IMR-90 (cell line): Measurements from ENCODE around the gene AFTPH. TPM values are rescaled to one million over a fixed set of nuclear protein-coding genes. Genes with fewer than 3 reads are reported as not detected.

Source experiments
- ATAC-seq: fragments of 200-7000 bp; cut with Tn5 transposase; 2 replicates; pipeline ENCODE4 v1.9.1; 2020; ENCODE audit warnings: low read depth, mild to moderate bottlenecking, moderate library complexity
- BruUV-seq: library from RNA; stranded (reverse); fragments of 400-500 nt; replicated peaks from 2 replicates; lab custom pipeline; 2021; lab: Mats Ljungman, UMichigan
- CTCF ChIA-PET: fragments of 300-600 bp; formaldehyde crosslinking; extraction: SDS; loops from one replicate; lab custom pipeline; 2021; ENCODE audit warnings: antibody characterized with exemption; lab: Yijun Ruan, JAX
- POLR2A ChIA-PET: fragments of 300-600 bp; sonication (Branson Sonifier 250); formaldehyde crosslinking; loops from one replicate; lab custom pipeline; 2022; ENCODE audit warnings: antibody characterized with exemption; ENCODE audit not compliant: unreplicated experiment; lab: Charles Lee
- DNase-seq: peaks from one replicate; pipeline ENCODE4 v3.0.0; 2013
- H2AFZ ChIP-seq: replicated peaks from 2 replicates; pipeline ENCODE3; 2013; ENCODE audit warnings: low read length, mild to moderate bottlenecking; ENCODE audit not compliant: poor library complexity
- H2AK5ac ChIP-seq: 2 replicates; pipeline ENCODE4 v1.6.1; 2013; ENCODE audit warnings: low read depth, low read length, inconsistent platforms
- H2AK9ac ChIP-seq: replicated peaks from 2 replicates; pipeline ENCODE3; 2013; ENCODE audit warnings: mild to moderate bottlenecking, low read depth, low read length, moderate library complexity; ENCODE audit not compliant: poor library complexity
- H2BK120ac ChIP-seq: 2 replicates; pipeline ENCODE4 v1.6.1; 2013; ENCODE audit warnings: low read depth, low read length, inconsistent platforms
- H2BK15ac ChIP-seq: 3 replicates; pipeline ENCODE4 v1.6.1; 2013; ENCODE audit warnings: low read depth, low read length, inconsistent platforms
- H2BK20ac ChIP-seq: 2 replicates; pipeline ENCODE4 v1.6.1; 2013; ENCODE audit warnings: low read depth, mild to moderate bottlenecking, inconsistent platforms, low read length, moderate library complexity
- H2BK5ac ChIP-seq: 2 replicates; pipeline ENCODE4 v1.6.1; 2013; ENCODE audit warnings: mild to moderate bottlenecking, low read depth, low read length, inconsistent platforms; ENCODE audit not compliant: poor library complexity, severe bottlenecking
- H3K14ac ChIP-seq: replicated peaks from 2 replicates; pipeline ENCODE4 v1.6.1; 2013; ENCODE audit warnings: low read depth, low read length, inconsistent platforms
- H3K18ac ChIP-seq: 2 replicates; pipeline ENCODE4 v1.6.1; 2013; ENCODE audit warnings: low read depth, low read length, control low read depth
- H3K23ac ChIP-seq: 2 replicates; pipeline ENCODE4 v1.6.1; 2013; ENCODE audit warnings: low read depth, low read length, inconsistent platforms
- H3K27ac ChIP-seq: 2 replicates; pipeline ENCODE4 v1.5.1; 2013; ENCODE audit warnings: mild to moderate bottlenecking, control low read depth, low read length; ENCODE audit not compliant: insufficient read depth
- H3K27me3 ChIP-seq: 2 replicates; pipeline ENCODE4 v1.6.1; 2013; ENCODE audit warnings: low read length; ENCODE audit not compliant: control insufficient read depth, insufficient read depth
- H3K36me3 ChIP-seq: 2 replicates; pipeline ENCODE4 v1.6.1; 2013; ENCODE audit warnings: low read length, mixed read lengths; ENCODE audit not compliant: control insufficient read depth, insufficient read depth
- H3K4ac ChIP-seq: 2 replicates; pipeline ENCODE4 v1.6.1; 2013; ENCODE audit warnings: low read depth, low read length, inconsistent platforms
- H3K4me1 ChIP-seq: 2 replicates; pipeline ENCODE4 v1.6.1; 2013; ENCODE audit warnings: low read length, mixed read lengths; ENCODE audit not compliant: control insufficient read depth, insufficient read depth
- H3K4me2 ChIP-seq: 2 replicates; pipeline ENCODE4 v1.6.1; 2013; ENCODE audit warnings: low read depth, mild to moderate bottlenecking, control low read depth, low read length, moderate library complexity
- H3K4me3 ChIP-seq: 2 replicates; pipeline ENCODE4 v1.5.1; 2013; ENCODE audit warnings: low read depth, mild to moderate bottlenecking, control low read depth, low read length, moderate library complexity; ENCODE audit not compliant: insufficient read depth
- H3K56ac ChIP-seq: 2 replicates; pipeline ENCODE4 v1.6.1; 2013; ENCODE audit warnings: low read length, inconsistent platforms; ENCODE audit not compliant: insufficient read depth; ENCODE audit errors: extremely low read depth
- H3K79me1 ChIP-seq, 2 experiments: 2 replicates each; pipeline ENCODE4 v1.6.1; 2013; ENCODE audit warnings: low read length in 2 of 2, inconsistent platforms in 1 of 2, low read depth in 1 of 2
- H3K9ac ChIP-seq: 2 replicates; pipeline ENCODE4 v1.6.1; 2013; ENCODE audit warnings: low read depth, low read length, control low read depth
- H3K9me1 ChIP-seq: 2 replicates; pipeline ENCODE4 v1.6.1; 2013; ENCODE audit warnings: low read length, inconsistent platforms; ENCODE audit not compliant: insufficient read depth
- H3K9me3 ChIP-seq: 2 replicates; pipeline ENCODE4 v1.6.1; 2013; ENCODE audit warnings: low read length; ENCODE audit not compliant: control insufficient read depth, insufficient read depth
- H4K20me1 ChIP-seq: 2 replicates; pipeline ENCODE4 v1.6.1; 2013; ENCODE audit warnings: low read length, inconsistent platforms; ENCODE audit not compliant: insufficient read depth
- H4K5ac ChIP-seq: 2 replicates; pipeline ENCODE4 v1.6.1; 2013; ENCODE audit warnings: mild to moderate bottlenecking, low read depth, low read length, control low read depth
- H4K8ac ChIP-seq, 2 experiments: 2 replicates each; pipeline ENCODE4 v1.6.1; 2013; ENCODE audit warnings: low read depth in 2 of 2, low read length in 2 of 2, control low read depth in 1 of 2, inconsistent platforms in 1 of 2
- H4K91ac ChIP-seq: 2 replicates; pipeline ENCODE4 v1.6.1; 2013; ENCODE audit warnings: low read depth, low read length, inconsistent platforms; ENCODE audit not compliant: insufficient read depth
- BHLHE40 ChIP-seq: fragments of 150-350 bp; IDR thresholded peaks from 2 replicates; pipeline ENCODE4 v1.6.1; 2016; ENCODE audit warnings: mild to moderate bottlenecking, low read depth, low read length
- CEBPB ChIP-seq: IDR thresholded peaks from 2 replicates; pipeline ENCODE4 v1.6.1; 2012; ENCODE audit warnings: low read depth, low read length, improper control_type of control experiment
- CHD1 ChIP-seq: IDR thresholded peaks from 2 replicates; pipeline ENCODE4 v1.6.1; 2012; ENCODE audit warnings: low read depth, low read length, improper control_type of control experiment
- CTCF ChIP-seq: conservative IDR thresholded peaks from 2 replicates; pipeline ENCODE4 v1.5.1; 2012; ENCODE audit warnings: mild to moderate bottlenecking, low read depth, low read length, improper control_type of control experiment
- ELK1 ChIP-seq: fragments of 150-350 bp; IDR thresholded peaks from 2 replicates; pipeline ENCODE4 v1.6.1; 2016; ENCODE audit warnings: low read depth, mild to moderate bottlenecking, low read length, moderate library complexity, borderline replicate concordance
- FOS ChIP-seq: fragments of 150-350 bp; IDR thresholded peaks from 2 replicates; pipeline ENCODE4 v1.6.1; 2016; ENCODE audit warnings: low read depth, low read length
- MAFK ChIP-seq: IDR thresholded peaks from 2 replicates; pipeline ENCODE4 v1.6.1; 2012; ENCODE audit warnings: low read depth, low read length, improper control_type of control experiment
- MAZ ChIP-seq: IDR thresholded peaks from 2 replicates; pipeline ENCODE4 v1.6.1; 2012; ENCODE audit warnings: low read depth, mild to moderate bottlenecking, low read length, improper control_type of control experiment, moderate library complexity, borderline replicate concordance
- MXI1 ChIP-seq: IDR thresholded peaks from 2 replicates; pipeline ENCODE4 v1.6.1; 2012; ENCODE audit warnings: low read depth, mild to moderate bottlenecking, low read length, moderate library complexity, borderline replicate concordance
- NFE2L2 ChIP-seq: fragments of 150-350 bp; IDR thresholded peaks from 2 replicates; pipeline ENCODE4 v1.6.1; 2016; ENCODE audit warnings: low read depth, mild to moderate bottlenecking, low read length
- POLR2A ChIP-seq: IDR thresholded peaks from 2 replicates; pipeline ENCODE4 v1.6.1; 2012; ENCODE audit warnings: mild to moderate bottlenecking, low read depth, low read length
- RAD21 ChIP-seq: IDR thresholded peaks from 2 replicates; pipeline ENCODE4 v1.6.1; 2012; ENCODE audit warnings: low read length, improper control_type of control experiment
- RCOR1 ChIP-seq: IDR thresholded peaks from 2 replicates; pipeline ENCODE4 v1.6.1; 2012; ENCODE audit warnings: mild to moderate bottlenecking, low read length, improper control_type of control experiment; ENCODE audit not compliant: insufficient replicate concordance
- RFX5 ChIP-seq: IDR thresholded peaks from 2 replicates; pipeline ENCODE4 v1.8.0; 2012; ENCODE audit warnings: low read depth, mild to moderate bottlenecking, low read length, moderate library complexity
- SMC3 ChIP-seq: fragments of 150-350 bp; IDR thresholded peaks from 2 replicates; pipeline ENCODE4 v1.6.1; 2016; ENCODE audit warnings: low read depth, mild to moderate bottlenecking, antibody characterized with exemption, low read length, moderate library complexity
- USF2 ChIP-seq: fragments of 150-350 bp; IDR thresholded peaks from 2 replicates; pipeline ENCODE4 v1.6.1; 2017; ENCODE audit warnings: mild to moderate bottlenecking, antibody characterized with exemption, low read length, low read depth
- WGBS, 2 experiments: methylation state at CpG; one replicate each; pipeline versions ENCODE4 v1.1.5 to v1.1.7; 2013; ENCODE audit warnings: missing lambda C conversion rate in 2 of 2; ENCODE audit not compliant: insufficient read length in 1 of 2; ENCODE audit errors: extremely low coverage in 2 of 2; 5-methylcytosine and 5-hydroxymethylcytosine counted together
- dilution Hi-C: fragments of 300-500 bp; cut with HindIII; formaldehyde crosslinking; loops from one replicate; pipeline ENCODE4 v1.14.3; 2018; ENCODE audit warnings: low sequenced_read_pairs; ENCODE audit not compliant: unreplicated experiment
- in situ Hi-C: fragments of 300-500 bp; cut with MboI; formaldehyde crosslinking; loops from 3 replicates; pipeline ENCODE4 v1.14.3; 2019; ENCODE audit warnings: low sequenced_read_pairs, inconsistent platforms, mixed read lengths
- intact Hi-C: fragments of 100-400 bp; cut with micrococcal nuclease; formaldehyde crosslinking; loops from 2 replicates; pipeline ENCODE4 v1.10.0; 2022
- polyA plus RNA-seq, 3 experiments: library from polyadenylated mRNA; depleted of rRNA; stranded (reverse); fragments of >200 nt; gene quantifications; 2 replicates each; pipeline ENCODE4 v1.2.3, GENCODE V29; 2012; ENCODE audit warnings: low replicate concordance in 1 of 3
- total RNA-seq: library from RNA; depleted of rRNA; stranded (reverse); fragments of >200 nt; gene quantifications from 2 replicates; pipeline ENCODE4 v1.2.3, GENCODE V29; 2012

Gene AFTPH
- total and polyA plus RNA-seq, 2 of the 4 experiments (the other 2 are of a cell fraction), result 9.4 to 19.9 TPM

GRCh38 chr2:64537991-64538390 is 13.9 kb downstream of the AFTPH start:
- ChIA-PET CTCF (interaction anchor here (0.6 to 0.7 kb wide), 2 partner anchors 189 to 886 kb away, joined by 3 to 4 read pairs; no protein-coding TSS in a partner anchor), POLR2A (no interaction called here)
- dilution Hi-C loops (no loop called here), in situ Hi-C loops (no loop called here), intact Hi-C loops (no loop called here)
- H2AFZ ChIP-seq, result no peak overlapping the region
- H3K79me1 ChIP-seq, result peaks cover 23 to 32% of the 10 kb centered on the region in 2 experiments
- peaks cover 9% of the 10 kb centered on the region; the same call in 1 of the 2 replicates for H4K20me1 ChIP-seq
- no peaks in the 10 kb centered on the region for H3K36me3 ChIP-seq
- H2BK5ac ChIP-seq, result no peak overlapping the region
- H3K18ac ChIP-seq, result no peak overlapping the region
- no peak overlapping the region for H3K4me3 ChIP-seq
- H4K5ac ChIP-seq, result no peak overlapping the region
- H3K56ac ChIP-seq, result no peak overlapping the region
- no peak overlapping the region for H3K9ac ChIP-seq
- H3K9me3 ChIP-seq, result no peaks in the 10 kb centered on the region
- no peak overlapping the region for H3K23ac ChIP-seq
- H3K4me2 ChIP-seq, result no peak overlapping the region
- no peaks in the 10 kb centered on the region for H3K9me1 ChIP-seq
- H3K4ac ChIP-seq, result no peak overlapping the region
- no TSS peak for BruUV-seq
- H2BK120ac ChIP-seq, result no peak overlapping the region
- H4K8ac ChIP-seq, result no peak overlapping the region
- H3K4me1 ChIP-seq, result peaks cover 2% of the 10 kb centered on the region
- no CpG with 5 or more reads among the region's 2 CpGs for WGBS, 2 experiments
- no peak overlapping the region for H4K91ac ChIP-seq
- H2AK9ac ChIP-seq, result no peak overlapping the region
- ATAC-seq (no peak), DNase-seq (peak; percentile 44)
- H3K27ac ChIP-seq, result no peak overlapping the region
- no peak overlapping the region for H2BK15ac ChIP-seq
- H2AK5ac ChIP-seq, result no peak overlapping the region
- TF ChIP-seq FOS (no peak), MAFK (no peak), RAD21 (no peak), USF2 (no peak), RFX5 (no peak), ELK1 (no peak), MXI1 (no peak), NFE2L2 (no peak), SMC3 (no peak), CEBPB (no peak), CTCF (no peak), BHLHE40 (no peak), POLR2A (no peak), CHD1 (no peak), RCOR1 (no peak), MAZ (no peak)
- H3K27me3 ChIP-seq, result no peaks in the 10 kb centered on the region
- H2BK20ac ChIP-seq, result no peak overlapping the region
- no peak overlapping the region for H3K14ac ChIP-seq
